Amniotic epithelial cell (primary cell): Measurements from ENCODE around the gene FN3K.

ENCODE experiments used
- DNase-seq: peaks from one replicate; pipeline ENCODE4 v3.0.0-alpha.2; 2010; ENCODE audit warnings: low read depth

The FN3K gene

DNA sequence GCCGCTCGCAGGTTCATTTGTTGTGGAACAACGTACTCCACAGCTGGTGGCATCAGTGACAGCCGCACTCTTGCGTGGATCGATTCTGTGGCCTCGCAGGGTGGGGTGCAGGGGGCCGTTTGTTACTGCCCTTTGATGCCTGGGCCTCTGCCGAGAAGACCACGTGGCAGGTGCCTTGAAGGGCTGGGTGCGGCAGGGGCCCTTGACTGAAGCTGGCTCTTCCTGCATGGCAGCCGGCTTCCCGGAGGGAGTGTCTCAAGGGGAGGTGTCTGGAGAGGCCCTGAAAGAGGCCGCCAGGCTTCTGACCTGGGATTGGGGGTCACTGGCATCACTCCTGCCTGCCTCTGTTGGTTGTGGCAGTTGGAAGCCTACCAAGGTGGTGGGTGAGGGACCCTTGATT lies 60.2 kb downstream of the FN3K start:
- DNase-seq = no peak

- no peak for DNase-seq
Observed at GRCh38 chr17:82797061-82797460, 61.6 kb downstream of the FN3K start.

DNA sequence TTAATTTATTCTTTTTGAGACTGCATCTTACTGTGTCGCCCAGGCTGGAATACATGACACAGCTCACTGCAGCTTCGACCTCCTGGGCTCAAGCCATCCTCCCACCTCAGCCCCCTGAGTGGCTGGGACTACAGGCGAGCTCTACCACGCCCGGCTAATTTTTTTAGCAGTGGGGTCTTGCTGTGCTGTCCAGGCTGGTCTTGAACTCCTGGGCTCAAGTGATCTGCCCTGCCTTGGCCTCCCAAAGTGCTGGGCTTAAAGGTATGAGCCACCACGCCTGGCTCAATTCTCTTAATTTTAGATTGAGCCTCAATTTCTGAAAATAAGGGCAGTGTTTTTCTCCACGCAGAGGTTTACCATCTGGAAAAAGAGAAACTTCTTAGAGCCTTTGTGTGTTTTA lies 63.3 kb downstream of the FN3K start:
- DNase-seq = no peak

GRCh38 chr17:82799591-82799990 lies 64.2 kb downstream of the FN3K start:
- no peak for DNase-seq
